WTC11 (cell line): ENCODE results near the gene KLC4. TPM values are rescaled to one million over a fixed set of nuclear protein-coding genes. Genes with fewer than 3 reads are reported as not detected.

Experiments used
- ATAC-seq: fragments of 200-7000 bp; cut with Tn5 transposase; 2 replicates; pipeline ENCODE4 v1.10.0; 2021; ENCODE audit warnings: mild to moderate bottlenecking, moderate library complexity
- CTCF ChIA-PET: fragments of 300-600 bp; sonication (Branson Sonifier 250); formaldehyde crosslinking; loops from one replicate; lab custom pipeline; 2021; ENCODE audit warnings: antibody characterized with exemption; lab: Charles Lee
- POLR2A ChIA-PET: fragments of 350-600 bp; sonication (Branson Sonifier 250); formaldehyde crosslinking; loops from one replicate; lab custom pipeline; 2021; ENCODE audit warnings: antibody characterized with exemption; lab: Charles Lee
- DNase-seq: peaks from one replicate; pipeline ENCODE4 v3.0.0; 2021; ENCODE audit warnings: low spot score
- H3K27ac Mint-ChIP-seq: 2 replicates; pipeline ENCODE4 v1.8.0; 2021; ENCODE audit warnings: mixed read lengths
- H3K27me3 Mint-ChIP-seq: 2 replicates; pipeline ENCODE4 v1.8.0; 2021; ENCODE audit warnings: low read depth, mild to moderate bottlenecking, moderate library complexity, mixed read lengths
- H3K36me3 Mint-ChIP-seq: 2 replicates; pipeline ENCODE4 v1.8.0; 2021; ENCODE audit warnings: mixed read lengths
- H3K4me1 Mint-ChIP-seq: 2 replicates; pipeline ENCODE4 v1.8.0; 2022; ENCODE audit warnings: mixed read lengths
- H3K4me3 Mint-ChIP-seq: 2 replicates; pipeline ENCODE4 v1.8.0; 2021; ENCODE audit warnings: mild to moderate bottlenecking, moderate library complexity, mixed read lengths
- H3K9me3 Mint-ChIP-seq: 2 replicates; pipeline ENCODE4 v1.8.0; 2021; ENCODE audit warnings: mixed read lengths
- AFF4 ChIP-seq: sonication (generic); formaldehyde crosslinking; IDR thresholded peaks from 2 replicates; pipeline ENCODE4 v1.8.1; 2023; ENCODE audit warnings: mild to moderate bottlenecking, missing genetic modification reagents, borderline replicate concordance
- CDX4 ChIP-seq: fragments of 250-450 bp; sonication (Bioruptor Pico); IDR thresholded peaks from 2 replicates; pipeline ENCODE4 v1.9.0; 2021; ENCODE audit warnings: moderate library complexity, mild to moderate bottlenecking, inconsistent platforms, borderline replicate concordance
- E2F5 ChIP-seq: sonication (generic); formaldehyde crosslinking; IDR thresholded peaks from 2 replicates; pipeline ENCODE4 v1.8.1; 2022; ENCODE audit warnings: mild to moderate bottlenecking, moderate library complexity, missing genetic modification reagents
- EMX1 ChIP-seq: fragments of 250-450 bp; sonication (Bioruptor Pico); IDR thresholded peaks from 2 replicates; pipeline ENCODE4 v1.8.0; 2021; ENCODE audit warnings: mild to moderate bottlenecking
- FOXJ3 ChIP-seq: sonication (generic); formaldehyde crosslinking; IDR thresholded peaks from 2 replicates; pipeline ENCODE4 v1.9.0; 2021; ENCODE audit warnings: missing genetic modification reagents, mild to moderate bottlenecking, borderline replicate concordance
- IRF2 ChIP-seq: sonication (generic); formaldehyde crosslinking; IDR thresholded peaks from 2 replicates; pipeline ENCODE4 v1.8.0; 2022; ENCODE audit warnings: low read depth, missing genetic modification reagents, borderline replicate concordance
- OVOL2 ChIP-seq: fragments of 250-450 bp; sonication (Bioruptor Pico); IDR thresholded peaks from 2 replicates; pipeline ENCODE4 v1.9.0; 2021; ENCODE audit warnings: mild to moderate bottlenecking, borderline replicate concordance
- RELA ChIP-seq: sonication (generic); formaldehyde crosslinking; IDR thresholded peaks from 2 replicates; pipeline ENCODE4 v1.8.1; 2022; ENCODE audit warnings: missing genetic modification reagents, mild to moderate bottlenecking, borderline replicate concordance
- SP1 ChIP-seq: sonication (generic); formaldehyde crosslinking; conservative IDR thresholded peaks from 2 replicates; pipeline ENCODE4 v1.8.1; 2022; ENCODE audit warnings: missing genetic modification reagents
- TEAD1 ChIP-seq: sonication (generic); formaldehyde crosslinking; IDR thresholded peaks from 2 replicates; pipeline ENCODE4 v1.8.0; 2022; ENCODE audit warnings: mild to moderate bottlenecking, missing genetic modification reagents
- USF2 ChIP-seq: sonication (generic); formaldehyde crosslinking; IDR thresholded peaks from 2 replicates; pipeline ENCODE4 v1.8.1; 2023; ENCODE audit warnings: mild to moderate bottlenecking, missing genetic modification reagents, moderate library complexity
- ZNF121 ChIP-seq: sonication (generic); formaldehyde crosslinking; IDR thresholded peaks from 2 replicates; pipeline ENCODE4 v1.8.0; 2023; ENCODE audit warnings: missing genetic modification reagents
- ZNF232 ChIP-seq: sonication (generic); formaldehyde crosslinking; IDR thresholded peaks from 2 replicates; pipeline ENCODE4 v1.8.0; 2022; ENCODE audit warnings: mild to moderate bottlenecking, missing genetic modification reagents
- ZNF263 ChIP-seq: sonication (generic); formaldehyde crosslinking; IDR thresholded peaks from 2 replicates; pipeline ENCODE4 v1.8.1; 2022; ENCODE audit warnings: low read depth, mild to moderate bottlenecking, moderate library complexity, missing genetic modification reagents
- ZNF281 ChIP-seq: sonication (generic); formaldehyde crosslinking; IDR thresholded peaks from 2 replicates; pipeline ENCODE4 v1.8.0; 2023; ENCODE audit warnings: mild to moderate bottlenecking, missing genetic modification reagents
- ZSCAN18 ChIP-seq: fragments of 250-450 bp; sonication (Bioruptor Pico); IDR thresholded peaks from 2 replicates; pipeline ENCODE4 v2.1.2; 2022; ENCODE audit warnings: mild to moderate bottlenecking, moderate library complexity
- total RNA-seq: library from RNA; stranded (reverse); gene quantifications from 3 replicates; pipeline ENCODE4 v1.2.3, GENCODE V29; 2021

KLC4 gene
- total RNA-seq, 1 experiment from 2014 or later = 35.7 TPM

GRCh38 chr6:43075670-43076463, 16.4 kb downstream of the KLC4 start, which contains the start of gene PTK7:
TSS of gene PTK7 (plus strand) at chr6:43076314. CDS start at chr6:43076489, 175 bp downstream.
- no peaks in the 10 kb centered on the region; the same call in 1 of the 2 replicates for H3K27me3 Mint-ChIP-seq
- DNase-seq = peak; percentile 86
- peak; percentile 79 for TF ChIP-seq SP1 (CRISPR knock-in tag)
- TF ChIP-seq RELA (CRISPR knock-in tag) = no peak
- no peak for TF ChIP-seq ZSCAN18 (CRISPR knock-in tag)
- TF ChIP-seq USF2 (CRISPR knock-in tag) = no peak
- no peak for TF ChIP-seq AFF4 (CRISPR knock-in tag)
- no peak for TF ChIP-seq TEAD1 (CRISPR knock-in tag)
- no peak for TF ChIP-seq OVOL2 (CRISPR knock-in tag)
- 0 out of 2 replicates have a peak, but pooled peaks have one; percentile 28 for TF ChIP-seq ZNF281 (CRISPR knock-in tag)
- TF ChIP-seq FOXJ3 (CRISPR knock-in tag) = no peak
- TF ChIP-seq E2F5 = 0 out of 2 replicates have a peak, but pooled peaks have one; percentile 24
- no peak for TF ChIP-seq ZNF263
- TF ChIP-seq CDX4 = no peak
- no peak for TF ChIP-seq IRF2 (CRISPR knock-in tag)
- no peak for TF ChIP-seq ZNF121 (CRISPR knock-in tag)
- TF ChIP-seq ZNF232 (CRISPR knock-in tag) = no peak
- 0 out of 2 replicates have a peak, but pooled peaks have one; percentile 29 for TF ChIP-seq EMX1
- TF ChIP-seq, all 79 proteins: peak for 4
- Mint-ChIP-seq H3K4me1 (peaks cover 38% of the 10 kb centered on the region), H3K4me3 (peak within 1 kb of the TSS; percentile 84), H3K9me3 (no peaks in the 10 kb centered on the region), H3K36me3 (no peaks in the 10 kb centered on the region), H3K27ac (no peak within 1 kb of the TSS)
- POLR2A ChIA-PET = interaction anchor here (0.6 to 2.6 kb wide), 15 partner anchors 13 to 211 kb away, joined by 3 to 10 read pairs (median 4); partner anchors contain the start of genes CNPY3, CUL9, KLC4 and KLHDC3
- CTCF ChIA-PET = interaction anchor here (0.5 to 3.2 kb wide), 25 partner anchors 13 to 233 kb away, joined by 3 to 50 read pairs (median 4); partner anchors contain the start of genes CNPY3, CRIP3, CUL7 and DNPH1
- ATAC-seq = peak; percentile 73
